SK-N-SH treated with all-trans-retinoic acid at 6 μM for 48 hours (cell line): Measurements from ENCODE around the gene CD52.

Experiments
- ARNTL ChIP-seq: fragments of 450-650 bp; formaldehyde crosslinking; IDR thresholded peaks from 2 replicates; pipeline ENCODE4 v1.5.0; 2020; ENCODE audit warnings: low read depth, mild to moderate bottlenecking, moderate library complexity, borderline replicate concordance
- BACH2 ChIP-seq: fragments of 250-450 bp; sonication (Bioruptor Pico); IDR thresholded peaks from 2 replicates; pipeline ENCODE4 v1.9.0; 2021; ENCODE audit warnings: mild to moderate bottlenecking, borderline replicate concordance
- ESRRG ChIP-seq: fragments of 250-450 bp; sonication (Bioruptor Pico); IDR thresholded peaks from 2 replicates; pipeline ENCODE4 v1.6.1; 2021; ENCODE audit warnings: mild to moderate bottlenecking
- OSR1 ChIP-seq: fragments of 250-450 bp; sonication (Bioruptor Pico); IDR thresholded peaks from 2 replicates; pipeline ENCODE4 v1.8.0; 2022; ENCODE audit warnings: moderate library complexity, mild to moderate bottlenecking, inconsistent platforms
- ZFP30 ChIP-seq: fragments of 450-650 bp; formaldehyde crosslinking; IDR thresholded peaks from 2 replicates; pipeline ENCODE4 v1.5.0; 2022; ENCODE audit warnings: mild to moderate bottlenecking, moderate library complexity
- ZNF565 ChIP-seq: fragments of 450-650 bp; formaldehyde crosslinking; conservative IDR thresholded peaks from 2 replicates; pipeline ENCODE4 v1.5.0; 2020; ENCODE audit warnings: low read depth, mild to moderate bottlenecking, moderate library complexity
- ZNF70 ChIP-seq: fragments of 450-650 bp; formaldehyde crosslinking; IDR thresholded peaks from 2 replicates; pipeline ENCODE4 v1.5.0; 2020; ENCODE audit warnings: mild to moderate bottlenecking, moderate library complexity
- ZNF8 ChIP-seq: fragments of 450-650 bp; formaldehyde crosslinking; IDR thresholded peaks from 2 replicates; pipeline ENCODE4 v1.5.0; 2020; ENCODE audit warnings: mild to moderate bottlenecking, moderate library complexity
- TF ChIP-seq, protein P1 (sequence below): fragments of 250-450 bp; sonication (Bioruptor Pico); IDR thresholded peaks from 2 replicates; pipeline ENCODE4 v1.5.1; 2020; ENCODE audit warnings: low read depth, mild to moderate bottlenecking, moderate library complexity
- TF ChIP-seq, protein P2 (sequence below): fragments of 250-450 bp; sonication (Bioruptor Pico); IDR thresholded peaks from 2 replicates; pipeline ENCODE4 v1.5.1; 2021; ENCODE audit warnings: mild to moderate bottlenecking, moderate library complexity
- TF ChIP-seq, protein P3 (sequence below): fragments of 250-450 bp; sonication (Bioruptor Pico); IDR thresholded peaks from 2 replicates; pipeline ENCODE4 v1.8.0; 2020; ENCODE audit warnings: mild to moderate bottlenecking, moderate library complexity, borderline replicate concordance
- TF ChIP-seq, protein P4 (sequence below): fragments of 250-450 bp; sonication (Bioruptor Pico); IDR thresholded peaks from 2 replicates; pipeline ENCODE4 v1.5.0; 2020; ENCODE audit warnings: mild to moderate bottlenecking, moderate library complexity

DNA sequence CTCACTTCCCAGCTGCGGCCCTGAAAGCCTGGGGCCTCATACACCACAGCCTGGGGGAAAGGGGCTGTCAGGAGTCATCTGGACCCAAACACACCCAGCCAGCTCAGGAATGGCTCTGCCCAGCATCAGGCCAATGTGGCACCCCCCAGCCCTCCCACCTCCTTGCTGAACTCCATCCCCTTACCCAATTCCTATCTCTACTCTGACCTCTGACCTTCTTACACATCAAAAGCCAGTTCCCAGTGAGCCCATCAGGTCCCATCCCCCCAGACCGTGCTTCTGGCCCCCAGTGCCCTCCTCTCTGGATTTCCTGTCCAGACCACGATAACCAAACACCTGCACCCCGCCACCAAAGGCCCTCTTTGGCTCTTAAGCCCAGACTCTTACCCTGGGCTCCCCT lies 19.9 kb downstream of the CD52 start:
- TF ChIP-seq BACH2 (CRISPR knock-in tag) (no peak), ARNTL (CRISPR knock-in tag) (no peak), OSR1 (no peak), ZNF70 (CRISPR knock-in tag) (no peak), ESRRG (CRISPR knock-in tag) (no peak), ZNF565 (CRISPR knock-in tag) (no peak), ZNF8 (CRISPR knock-in tag) (no peak), ZFP30 (CRISPR knock-in tag) (no peak)
- TF ChIP-seq, protein P1, sequence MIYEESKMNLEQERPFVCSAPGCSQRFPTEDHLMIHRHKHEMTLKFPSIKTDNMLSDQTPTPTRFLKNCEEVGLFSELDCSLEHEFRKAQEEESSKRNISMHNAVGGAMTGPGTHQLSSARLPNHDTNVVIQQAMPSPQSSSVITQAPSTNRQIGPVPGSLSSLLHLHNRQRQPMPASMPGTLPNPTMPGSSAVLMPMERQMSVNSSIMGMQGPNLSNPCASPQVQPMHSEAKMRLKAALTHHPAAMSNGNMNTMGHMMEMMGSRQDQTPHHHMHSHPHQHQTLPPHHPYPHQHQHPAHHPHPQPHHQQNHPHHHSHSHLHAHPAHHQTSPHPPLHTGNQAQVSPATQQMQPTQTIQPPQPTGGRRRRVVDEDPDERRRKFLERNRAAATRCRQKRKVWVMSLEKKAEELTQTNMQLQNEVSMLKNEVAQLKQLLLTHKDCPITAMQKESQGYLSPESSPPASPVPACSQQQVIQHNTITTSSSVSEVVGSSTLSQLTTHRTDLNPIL, result no peak
- TF ChIP-seq, protein P2, sequence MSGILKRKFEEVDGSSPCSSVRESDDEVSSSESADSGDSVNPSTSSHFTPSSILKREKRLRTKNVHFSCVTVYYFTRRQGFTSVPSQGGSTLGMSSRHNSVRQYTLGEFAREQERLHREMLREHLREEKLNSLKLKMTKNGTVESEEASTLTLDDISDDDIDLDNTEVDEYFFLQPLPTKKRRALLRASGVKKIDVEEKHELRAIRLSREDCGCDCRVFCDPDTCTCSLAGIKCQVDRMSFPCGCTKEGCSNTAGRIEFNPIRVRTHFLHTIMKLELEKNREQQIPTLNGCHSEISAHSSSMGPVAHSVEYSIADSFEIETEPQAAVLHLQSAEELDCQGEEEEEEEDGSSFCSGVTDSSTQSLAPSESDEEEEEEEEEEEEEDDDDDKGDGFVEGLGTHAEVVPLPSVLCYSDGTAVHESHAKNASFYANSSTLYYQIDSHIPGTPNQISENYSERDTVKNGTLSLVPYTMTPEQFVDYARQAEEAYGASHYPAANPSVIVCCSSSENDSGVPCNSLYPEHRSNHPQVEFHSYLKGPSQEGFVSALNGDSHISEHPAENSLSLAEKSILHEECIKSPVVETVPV (CRISPR knock-in tag), result no peak
- TF ChIP-seq, protein P3, sequence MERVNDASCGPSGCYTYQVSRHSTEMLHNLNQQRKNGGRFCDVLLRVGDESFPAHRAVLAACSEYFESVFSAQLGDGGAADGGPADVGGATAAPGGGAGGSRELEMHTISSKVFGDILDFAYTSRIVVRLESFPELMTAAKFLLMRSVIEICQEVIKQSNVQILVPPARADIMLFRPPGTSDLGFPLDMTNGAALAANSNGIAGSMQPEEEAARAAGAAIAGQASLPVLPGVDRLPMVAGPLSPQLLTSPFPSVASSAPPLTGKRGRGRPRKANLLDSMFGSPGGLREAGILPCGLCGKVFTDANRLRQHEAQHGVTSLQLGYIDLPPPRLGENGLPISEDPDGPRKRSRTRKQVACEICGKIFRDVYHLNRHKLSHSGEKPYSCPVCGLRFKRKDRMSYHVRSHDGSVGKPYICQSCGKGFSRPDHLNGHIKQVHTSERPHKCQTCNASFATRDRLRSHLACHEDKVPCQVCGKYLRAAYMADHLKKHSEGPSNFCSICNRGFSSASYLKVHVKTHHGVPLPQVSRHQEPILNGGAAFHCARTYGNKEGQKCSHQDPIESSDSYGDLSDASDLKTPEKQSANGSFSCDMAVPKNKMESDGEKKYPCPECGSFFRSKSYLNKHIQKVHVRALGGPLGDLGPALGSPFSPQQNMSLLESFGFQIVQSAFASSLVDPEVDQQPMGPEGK, result no peak
- TF ChIP-seq, protein P4, sequence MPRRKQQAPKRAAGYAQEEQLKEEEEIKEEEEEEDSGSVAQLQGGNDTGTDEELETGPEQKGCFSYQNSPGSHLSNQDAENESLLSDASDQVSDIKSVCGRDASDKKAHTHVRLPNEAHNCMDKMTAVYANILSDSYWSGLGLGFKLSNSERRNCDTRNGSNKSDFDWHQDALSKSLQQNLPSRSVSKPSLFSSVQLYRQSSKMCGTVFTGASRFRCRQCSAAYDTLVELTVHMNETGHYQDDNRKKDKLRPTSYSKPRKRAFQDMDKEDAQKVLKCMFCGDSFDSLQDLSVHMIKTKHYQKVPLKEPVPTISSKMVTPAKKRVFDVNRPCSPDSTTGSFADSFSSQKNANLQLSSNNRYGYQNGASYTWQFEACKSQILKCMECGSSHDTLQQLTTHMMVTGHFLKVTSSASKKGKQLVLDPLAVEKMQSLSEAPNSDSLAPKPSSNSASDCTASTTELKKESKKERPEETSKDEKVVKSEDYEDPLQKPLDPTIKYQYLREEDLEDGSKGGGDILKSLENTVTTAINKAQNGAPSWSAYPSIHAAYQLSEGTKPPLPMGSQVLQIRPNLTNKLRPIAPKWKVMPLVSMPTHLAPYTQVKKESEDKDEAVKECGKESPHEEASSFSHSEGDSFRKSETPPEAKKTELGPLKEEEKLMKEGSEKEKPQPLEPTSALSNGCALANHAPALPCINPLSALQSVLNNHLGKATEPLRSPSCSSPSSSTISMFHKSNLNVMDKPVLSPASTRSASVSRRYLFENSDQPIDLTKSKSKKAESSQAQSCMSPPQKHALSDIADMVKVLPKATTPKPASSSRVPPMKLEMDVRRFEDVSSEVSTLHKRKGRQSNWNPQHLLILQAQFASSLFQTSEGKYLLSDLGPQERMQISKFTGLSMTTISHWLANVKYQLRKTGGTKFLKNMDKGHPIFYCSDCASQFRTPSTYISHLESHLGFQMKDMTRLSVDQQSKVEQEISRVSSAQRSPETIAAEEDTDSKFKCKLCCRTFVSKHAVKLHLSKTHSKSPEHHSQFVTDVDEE (CRISPR knock-in tag), result no peak
